ENCODE results near the gene ENKUR. TPM values are rescaled to one million over a fixed set of nuclear protein-coding genes. Genes with fewer than 3 reads are reported as not detected.

The ENKUR gene
- total RNA-seq, 1 experiment from 2014 or later, result not detected

DNA sequence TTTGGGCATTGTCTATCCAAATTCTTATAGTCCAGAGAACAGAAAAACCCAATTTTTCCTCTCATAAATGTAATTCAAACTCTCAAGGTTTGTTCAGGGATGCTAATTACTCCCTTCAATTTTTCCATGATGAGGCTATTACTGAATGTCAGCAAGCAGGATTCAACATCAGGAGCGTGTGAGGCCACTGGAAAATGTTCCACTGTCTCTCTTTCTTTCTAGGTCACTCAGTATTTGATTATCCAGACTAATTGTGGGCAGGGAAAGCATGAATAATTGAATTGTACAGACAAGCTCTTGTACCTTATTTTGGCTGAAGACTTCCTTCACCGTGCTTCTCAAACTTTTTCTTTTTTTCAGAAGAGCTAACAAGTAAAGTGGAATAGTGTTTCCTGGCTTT lies 31.1 kb upstream of the ENKUR start:
- Histone ChIP-seq H2AFZ (ENCODE audit: low read length) (no peak overlapping the region), H3K4me1 (ENCODE audit: insufficient read depth, low read length) (no peaks in the 10 kb centered on the region), H3K9ac (ENCODE audit: low read length) (no peak overlapping the region), H4K20me1 (ENCODE audit: low read length) (no peaks in the 10 kb centered on the region), H3K9me2 (replicated peaks; ENCODE audit: low read length) (no peaks in the 10 kb centered on the region), H3K36me3 (ENCODE audit: low read depth, low read length) (no peaks in the 10 kb centered on the region), H3K4me3 (ENCODE audit: low read length) (no peak overlapping the region), H3K79me2 (ENCODE audit: low read length) (no peaks in the 10 kb centered on the region), H3K9me3 (ENCODE audit: low read length) (no peaks in the 10 kb centered on the region), H3K4me2 (ENCODE audit: low read length) (no peak overlapping the region), H3K27me3 (ENCODE audit: low read length) (no peaks in the 10 kb centered on the region), H3K27ac (ENCODE audit: low read length) (no peak overlapping the region), H3F3A (ENCODE audit: low read length, unreplicated experiment) (no peaks in the 10 kb centered on the region)
- CTCF ChIA-PET, result no interaction called here
- no TSS peak for BruUV-seq (replicated peaks)
- ATAC-seq, result no peak
- DNase-seq, result no peak
- POLR2A ChIA-PET (ENCODE audit: unreplicated experiment), result no interaction called here
- intact Hi-C loops (cut with micrococcal nuclease), result no loop called here
- TF ChIP-seq, protein P1, sequence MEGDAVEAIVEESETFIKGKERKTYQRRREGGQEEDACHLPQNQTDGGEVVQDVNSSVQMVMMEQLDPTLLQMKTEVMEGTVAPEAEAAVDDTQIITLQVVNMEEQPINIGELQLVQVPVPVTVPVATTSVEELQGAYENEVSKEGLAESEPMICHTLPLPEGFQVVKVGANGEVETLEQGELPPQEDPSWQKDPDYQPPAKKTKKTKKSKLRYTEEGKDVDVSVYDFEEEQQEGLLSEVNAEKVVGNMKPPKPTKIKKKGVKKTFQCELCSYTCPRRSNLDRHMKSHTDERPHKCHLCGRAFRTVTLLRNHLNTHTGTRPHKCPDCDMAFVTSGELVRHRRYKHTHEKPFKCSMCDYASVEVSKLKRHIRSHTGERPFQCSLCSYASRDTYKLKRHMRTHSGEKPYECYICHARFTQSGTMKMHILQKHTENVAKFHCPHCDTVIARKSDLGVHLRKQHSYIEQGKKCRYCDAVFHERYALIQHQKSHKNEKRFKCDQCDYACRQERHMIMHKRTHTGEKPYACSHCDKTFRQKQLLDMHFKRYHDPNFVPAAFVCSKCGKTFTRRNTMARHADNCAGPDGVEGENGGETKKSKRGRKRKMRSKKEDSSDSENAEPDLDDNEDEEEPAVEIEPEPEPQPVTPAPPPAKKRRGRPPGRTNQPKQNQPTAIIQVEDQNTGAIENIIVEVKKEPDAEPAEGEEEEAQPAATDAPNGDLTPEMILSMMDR (conservative IDR thresholded peaks at IDR 0.05; ENCODE audit: low read depth, low read length), result no peak
- TF ChIP-seq EZH2 (IDR thresholded peaks at IDR 0.05; ENCODE audit: low read length, unreplicated experiment) (no peak), EZH2phosphoT487 (IDR thresholded peaks at IDR 0.05; ENCODE audit: borderline replicate concordance, low read length) (no peak)

- no peak for DNase-seq
- Histone ChIP-seq H3K79me2 (ENCODE audit: low read length) (no peaks in the 10 kb centered on the region), H3K27ac (ENCODE audit: low read length) (no peak overlapping the region), H4K20me1 (ENCODE audit: low read length) (no peaks in the 10 kb centered on the region), H3K36me3 (ENCODE audit: low read depth, low read length) (no peaks in the 10 kb centered on the region), H3K4me1 (ENCODE audit: insufficient read depth, low read length) (no peaks in the 10 kb centered on the region), H3K9ac (ENCODE audit: low read length) (no peak overlapping the region), H3K9me2 (replicated peaks; ENCODE audit: low read length) (no peaks in the 10 kb centered on the region), H3K4me2 (ENCODE audit: low read length) (no peak overlapping the region), H3K4me3 (ENCODE audit: low read length) (no peak overlapping the region), H3K9me3 (ENCODE audit: low read length) (no peaks in the 10 kb centered on the region), H3K27me3 (ENCODE audit: low read length) (no peaks in the 10 kb centered on the region), H2AFZ (ENCODE audit: low read length) (no peak overlapping the region), H3F3A (ENCODE audit: low read length, unreplicated experiment) (no peaks in the 10 kb centered on the region)
- no TSS peak for BruUV-seq (replicated peaks)
- TF ChIP-seq EZH2phosphoT487 (IDR thresholded peaks at IDR 0.05; ENCODE audit: borderline replicate concordance, low read length) (no peak), EZH2 (IDR thresholded peaks at IDR 0.05; ENCODE audit: low read length, unreplicated experiment) (no peak)
- TF ChIP-seq, protein P1 (conservative IDR thresholded peaks at IDR 0.05; ENCODE audit: low read depth, low read length), result no peak
- ChIA-PET CTCF (no interaction called here), POLR2A (ENCODE audit: unreplicated experiment) (no interaction called here)
- ATAC-seq, result no peak
- intact Hi-C loops (cut with micrococcal nuclease), result no loop called here
Measured at GRCh38 chr10:25046641-25047040, 30.7 kb upstream of the ENKUR start.

DNA sequence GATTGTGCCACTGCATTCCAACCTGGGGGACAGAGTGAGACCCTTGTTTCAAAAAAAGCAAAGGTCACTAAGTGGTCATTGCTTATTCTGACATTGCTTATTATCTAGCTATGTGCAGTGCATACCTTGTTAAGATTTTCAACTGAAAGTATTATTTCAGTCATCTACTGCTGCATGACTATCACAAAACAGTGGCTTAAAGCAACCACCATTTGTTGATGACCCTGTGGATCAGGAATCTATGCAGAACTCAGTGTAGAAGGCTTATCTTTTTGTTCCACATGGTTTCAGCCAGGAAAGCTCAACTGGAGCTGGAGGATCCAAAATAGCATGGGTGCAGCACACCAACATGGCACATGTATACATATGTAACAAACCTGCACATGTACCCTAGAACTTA lies 23.6 kb upstream of the ENKUR start:
- H2AFZ ChIP-seq (ENCODE audit: low read length), result no peak overlapping the region
- H4K20me1 ChIP-seq (ENCODE audit: low read length), result no peaks in the 10 kb centered on the region
- no peaks in the 10 kb centered on the region for H3K27me3 ChIP-seq (ENCODE audit: low read length)
- no peaks in the 10 kb centered on the region for H3K4me1 ChIP-seq (ENCODE audit: insufficient read depth, low read length)
- no peak overlapping the region for H3K9ac ChIP-seq (ENCODE audit: low read length)
- no peaks in the 10 kb centered on the region for H3K9me3 ChIP-seq (ENCODE audit: low read length)
- BruUV-seq (replicated peaks), result no TSS peak
- no peak for TF ChIP-seq EZH2 (IDR thresholded peaks at IDR 0.05; ENCODE audit: low read length, unreplicated experiment)
- TF ChIP-seq, protein P1 (conservative IDR thresholded peaks at IDR 0.05; ENCODE audit: low read depth, low read length), result no peak
- no peaks in the 10 kb centered on the region for H3K36me3 ChIP-seq (ENCODE audit: low read depth, low read length)
- ChIA-PET POLR2A (ENCODE audit: unreplicated experiment) (no interaction called here), CTCF (no interaction called here)
- H3F3A ChIP-seq (ENCODE audit: low read length, unreplicated experiment), result no peaks in the 10 kb centered on the region
- no peak overlapping the region for H3K4me2 ChIP-seq (ENCODE audit: low read length)
- H3K79me2 ChIP-seq (ENCODE audit: low read length), result no peaks in the 10 kb centered on the region
- H3K27ac ChIP-seq (ENCODE audit: low read length), result no peak overlapping the region
- H3K4me3 ChIP-seq (ENCODE audit: low read length), result no peak overlapping the region
- intact Hi-C loops (cut with micrococcal nuclease), result no loop called here
- ATAC-seq (no peak), DNase-seq (no peak)
- H3K9me2 ChIP-seq (replicated peaks; ENCODE audit: low read length), result no peaks in the 10 kb centered on the region

Data from PC-3 (cell line).